Suppressor macrophage treated with lipopolysaccharide for 4 hours (primary cell): ENCODE results near the gene CLK2.
A peak's percentile ranks its signal among the peaks of the same experiment; 100 is the strongest.
"Not testable (repeated sequence)": the region's sequence is repeated elsewhere in the genome, so short reads cannot be mapped to it uniquely, and the experiment has no call there.

Experiments
- DNase-seq: peaks from one replicate; pipeline ENCODE4 v3.0.0-alpha.2; 2020

Gene CLK2

GRCh38 chr1:155295942-155296267 lies 22.6 kb upstream of the CLK2 start:
- DNase-seq, result no peak

GRCh38 chr1:155295183-155295941 lies 22.1 kb upstream of the CLK2 start:
- DNase-seq, result no peak

GRCh38 chr1:155294520-155295182 lies 21.3 kb upstream of the CLK2 start:
- DNase-seq, result no peak

- no peak for DNase-seq
Measured at GRCh38 chr1:155293086-155293749, 19.9 kb upstream of the CLK2 start.

GRCh38 chr1:155291006-155291405 lies 17.7 kb upstream of the CLK2 start:
- DNase-seq, result not testable (repeated sequence)

GRCh38 chr1:155287987-155288543 lies 14.8 kb upstream of the CLK2 start:
- no peak for DNase-seq

GRCh38 chr1:155286544-155286943 lies 13.2 kb upstream of the CLK2 start:
- DNase-seq, result no peak

GRCh38 chr1:155285631-155286044 lies 12.3 kb upstream of the CLK2 start:
- no peak for DNase-seq

GRCh38 chr1:155285063-155285462 lies 11.8 kb upstream of the CLK2 start:
- DNase-seq, result no peak

GRCh38 chr1:155284476-155284875 lies 11.2 kb upstream of the CLK2 start:
- no peak for DNase-seq

GRCh38 chr1:155282488-155283091 lies 9.3 kb upstream of the CLK2 start:
- DNase-seq, result no peak

GRCh38 chr1:155279268-155279667 lies 6.0 kb upstream of the CLK2 start:
- DNase-seq, result no peak

- no peak for DNase-seq
Measured at GRCh38 chr1:155278689-155279160, 5.4 kb upstream of the CLK2 start.

GRCh38 chr1:155277902-155278688 lies 4.8 kb upstream of the CLK2 start:
- DNase-seq, result peak; percentile 13

- DNase-seq, result peak; percentile 99
Measured at GRCh38 chr1:155277070-155277901, 4.0 kb upstream of the CLK2 start, which contains the start of gene HCN3. Gene HCN3, plus strand, starts transcription at chr1:155277463. Its CDS starts 128 bp downstream, at chr1:155277591.

GRCh38 chr1:155272466-155273342 lies 600 bp downstream of the CLK2 start:
- no peak for DNase-seq

GRCh38 chr1:155269381-155269780 lies 3.9 kb downstream of the CLK2 start:
- no peak for DNase-seq

- no peak for DNase-seq
Measured at GRCh38 chr1:155268630-155269029, 4.7 kb downstream of the CLK2 start.

GRCh38 chr1:155267373-155267772 lies 5.9 kb downstream of the CLK2 start:
- no peak for DNase-seq

- DNase-seq, result no peak
Measured at GRCh38 chr1:155266553-155266952, 6.8 kb downstream of the CLK2 start.
